GM12878 (cell line): ENCODE measurements around the gene CLIP2. TPM values are rescaled to one million over a fixed set of nuclear protein-coding genes. Genes with fewer than 3 reads are reported as not detected.

Experiments used
- ATAC-seq: fragments of 200-7000 bp; cut with Tn5 transposase; 3 replicates; pipeline ENCODE4 v1.9.1; 2020; ENCODE audit warnings: mild to moderate bottlenecking, moderate library complexity
- BruUV-seq: library from RNA; stranded (reverse); fragments of 400-500 nt; replicated peaks from 2 replicates; lab custom pipeline; 2021; lab: Mats Ljungman, UMichigan
- CTCF ChIA-PET: fragments of 300-600 bp; sonication (Branson Sonifier 250); formaldehyde crosslinking; extraction: SDS; loops from one replicate; lab custom pipeline; 2021; ENCODE audit warnings: inconsistent platforms; lab: Yijun Ruan, JAX
- POLR2A ChIA-PET: fragments of 350-600 bp; formaldehyde crosslinking; extraction: SDS; loops from one replicate; lab custom pipeline; 2021; ENCODE audit warnings: inconsistent platforms; lab: Charles Lee
- RAD21 ChIA-PET: fragments of 300-600 bp; sonication (Branson Sonifier 250); formaldehyde crosslinking; loops from one replicate; lab custom pipeline; 2023; ENCODE audit warnings: antibody characterized with exemption; ENCODE audit not compliant: unreplicated experiment; lab: Charles Lee
- SMC1A ChIA-PET: fragments of 300-600 bp; sonication (Branson Sonifier 250); formaldehyde crosslinking; loops from one replicate; lab custom pipeline; 2023; ENCODE audit not compliant: unreplicated experiment, uncharacterized antibody; lab: Charles Lee
- DNase-seq: peaks from one replicate; pipeline ENCODE4 v3.0.0-alpha.2; 2011; ENCODE audit warnings: low read depth, low spot score
- FAIRE-seq: peaks from 3 replicates; lab custom pipeline; 2011; peaks lifted over from hg19 to GRCh38; lab: Jason Lieb, UNC
- H2AFZ ChIP-seq: 2 replicates; pipeline ENCODE4 v1.6.0; 2011; ENCODE audit warnings: low read depth, low read length, control low read depth; ENCODE audit not compliant: control insufficient read depth
- H3K27ac ChIP-seq: 2 replicates; pipeline ENCODE4 v1.5.1; 2011; ENCODE audit warnings: control low read depth; ENCODE audit not compliant: control insufficient read depth, insufficient read depth
- H3K27me3 ChIP-seq, 2 experiments: replicated peaks in 1 of 2; 2 replicates each; pipeline versions ENCODE4 v1.6.0 to v1.6.1; 2011; ENCODE audit warnings: low read length in 1 of 2; ENCODE audit not compliant: control insufficient read depth in 2 of 2, insufficient read depth in 2 of 2
- H3K36me3 ChIP-seq, 2 experiments: 2 replicates each; pipeline ENCODE4 v1.5.1; 2011; ENCODE audit warnings: low read length in 1 of 2; ENCODE audit not compliant: control insufficient read depth in 2 of 2, insufficient read depth in 2 of 2
- H3K4me1 ChIP-seq: 2 replicates; pipeline ENCODE4 v1.6.1; 2011; ENCODE audit warnings: mild to moderate bottlenecking, low read length, moderate library complexity, mixed read lengths; ENCODE audit not compliant: control insufficient read depth, insufficient read depth
- H3K4me2 ChIP-seq: 2 replicates; pipeline ENCODE4 v1.6.0; 2011; ENCODE audit warnings: control low read depth; ENCODE audit not compliant: control insufficient read depth, insufficient read depth
- H3K4me3 ChIP-seq: fragments of 200-600 bp; sonication (generic); 2 replicates; pipeline ENCODE4 v1.5.1; 2016
- H3K79me2 ChIP-seq: 2 replicates; pipeline ENCODE4 v1.6.0; 2011; ENCODE audit warnings: low read length; ENCODE audit not compliant: control insufficient read depth, insufficient read depth
- H3K9ac ChIP-seq: 2 replicates; pipeline ENCODE4 v1.8.0; 2011; ENCODE audit warnings: low read length, control low read depth, mixed read lengths; ENCODE audit not compliant: control insufficient read depth, insufficient read depth
- H3K9me3 ChIP-seq: replicated peaks from 3 replicates; pipeline ENCODE4 v1.5.1; 2011; ENCODE audit warnings: mild to moderate bottlenecking, low read length; ENCODE audit not compliant: control insufficient read depth, insufficient read depth
- H4K20me1 ChIP-seq: 2 replicates; pipeline ENCODE4 v1.6.0; 2011; ENCODE audit not compliant: control insufficient read depth, insufficient read depth
- ATF3 ChIP-seq: IDR thresholded peaks from 2 replicates; pipeline ENCODE4 v1.6.1; 2011; ENCODE audit warnings: low read depth, mild to moderate bottlenecking, low read length, moderate library complexity, borderline replicate concordance; ENCODE audit errors: extremely low read depth
- BRCA1 ChIP-seq: IDR thresholded peaks from 2 replicates; pipeline ENCODE4 v1.6.1; 2011; ENCODE audit warnings: low read depth, low read length, improper control_type of control experiment
- MYB ChIP-seq: fragments of 150-350 bp; IDR thresholded peaks from 2 replicates; pipeline ENCODE4 v1.6.1; 2014; ENCODE audit warnings: mild to moderate bottlenecking, low read depth, low read length, borderline replicate concordance
- NR2C1 ChIP-seq: fragments of 450-650 bp; IDR thresholded peaks from 2 replicates; pipeline ENCODE4 v1.6.1; 2017; ENCODE audit warnings: antibody characterized with exemption, mild to moderate bottlenecking, moderate library complexity
- PAX8 ChIP-seq: fragments of 450-650 bp; IDR thresholded peaks from 2 replicates; pipeline ENCODE4 v1.6.1; 2017; ENCODE audit warnings: mild to moderate bottlenecking, moderate library complexity
- PBX3 ChIP-seq: IDR thresholded peaks from 2 replicates; pipeline ENCODE4 v1.6.1; 2011; ENCODE audit warnings: mild to moderate bottlenecking, low read depth, low read length, moderate library complexity; ENCODE audit not compliant: insufficient replicate concordance
- REST ChIP-seq: IDR thresholded peaks from 2 replicates; pipeline ENCODE4 v1.6.1; 2012; ENCODE audit warnings: mild to moderate bottlenecking, low read depth, low read length
- SPI1 ChIP-seq: IDR thresholded peaks from 2 replicates; pipeline ENCODE4 v1.6.1; 2011; ENCODE audit warnings: low read depth, mild to moderate bottlenecking, low read length, moderate library complexity, borderline replicate concordance; ENCODE audit not compliant: insufficient read depth
- USF1 ChIP-seq: IDR thresholded peaks from 2 replicates; pipeline ENCODE4 v1.6.1; 2011; ENCODE audit warnings: borderline replicate concordance, low read depth, mild to moderate bottlenecking, moderate library complexity, mixed read lengths, low read length; ENCODE audit not compliant: insufficient read depth; ENCODE audit errors: extremely low read length
- WGBS: methylation state at CpG from one replicate; pipeline ENCODE4 v1.1.6; 2016; ENCODE audit warnings: low lambda C conversion rate; ENCODE audit not compliant: insufficient replicate concordance, insufficient coverage; ENCODE audit errors: missing lambda C conversion rate; 5-methylcytosine and 5-hydroxymethylcytosine counted together
- in situ Hi-C: fragments of 300-500 bp; cut with MboI; formaldehyde crosslinking; loops from 9 replicates; pipeline ENCODE4 v1.14.3; 2018; ENCODE audit warnings: mixed read lengths
- intact Hi-C: fragments of 100-400 bp; cut with micrococcal nuclease; formaldehyde crosslinking; loops from one replicate; pipeline ENCODE4 v1.14.2; 2022; ENCODE audit not compliant: unreplicated experiment
- polyA plus RNA-seq, 11 experiments: library from polyadenylated mRNA; depleted of rRNA in 4 of 11; unstranded in 6 of 11; stranded (reverse) in 5 of 11; fragments of >200 nt; fragmentation: Nextera tagmentation in 4 of 11; fragmentation: Illumina TruSeq in 1 of 11; extraction: Ambion mirVana in 4 of 11; extraction: Trizol in 1 of 11; gene quantifications; 1 replicate in 1 of 11; 2 replicates in 10 of 11; pipeline versions ENCODE4 v1.2.1 to v1.2.3, GENCODE V29; 2011 to 2016; ENCODE audit warnings: inconsistent platforms in 2 of 11, missing spikeins in 2 of 11, low read depth in 1 of 11
- total RNA-seq, 4 experiments: library from RNA; depleted of rRNA in 3 of 4; stranded (reverse); fragments of >200 nt in 3 of 4; fragmentation: Illumina TruSeq in 1 of 4; extraction: Trizol in 1 of 4; gene quantifications; 2 replicates each; pipeline versions ENCODE4 v1.2.1 to v1.2.3, GENCODE V29; 2013 to 2021

CLIP2 gene
- total and polyA plus RNA-seq, 10 of the 15 experiments (the other 5 are each of a cell fraction or from before 2014, with no cell fraction given) = 0.26 to 56.3 (median 21.0) TPM

- Histone ChIP-seq H3K36me3 (no peaks in the 10 kb centered on the region), H3K9ac (no peak overlapping the region), H3K79me2 (no peaks in the 10 kb centered on the region), H3K4me1 (no peaks in the 10 kb centered on the region; the same call in 1 of the 2 replicates), H3K9me3 (no peaks in the 10 kb centered on the region), H2AFZ (no peak overlapping the region), H3K27ac (no peak overlapping the region), H3K4me2 (no peak overlapping the region), H3K4me3 (no peak overlapping the region), H4K20me1 (no peaks in the 10 kb centered on the region), H3K27me3 (no peaks in the 10 kb centered on the region)
- ChIA-PET CTCF (interaction anchor here (0.8 to 5.7 kb wide), 8 partner anchors 13 to 653 kb away, joined by 3 to 70 read pairs (median 4); no protein-coding TSS in a partner anchor), POLR2A (no interaction called here), SMC1A (interaction anchor here (0.7 to 1.3 kb wide), 4 partner anchors 29 to 148 kb away, joined by 3 to 5 read pairs (median 4); no protein-coding TSS in a partner anchor), RAD21 (interaction anchor here (1.3 kb wide), 2 partner anchors 148 to 149 kb away, joined by 4 to 11 read pairs; no protein-coding TSS in a partner anchor)
- DNase-seq (no peak), FAIRE-seq (no peak), ATAC-seq (no peak; the same call in 2 of the 3 replicates)
- in situ Hi-C loops (loop anchor here (10.0 kb wide), 1 partner anchor 457 kb away; no protein-coding TSS in a partner anchor), intact Hi-C loops (loop anchor here (5.0 to 10.0 kb wide), 3 partner anchors 129 to 629 kb away; no protein-coding TSS in a partner anchor)
- WGBS = 65% methylated on average over 8 of the region's 8 CpGs
- no TSS peak for BruUV-seq
- TF ChIP-seq NR2C1 (no peak), PBX3 (no peak), MYB (no peak), SPI1 (no peak), PAX8 (no peak), BRCA1 (no peak), ATF3 (no peak), USF1 (no peak), REST (no peak)
These were observed 128.9 kb downstream of the CLIP2 start for GRCh38 chr7:74418076-74418475.
